Skeletal muscle satellite cell (primary cell): ENCODE data around the gene RPL28.

ENCODE experiments used
- H3K27me3 ChIP-seq: 2 replicates; pipeline ENCODE4 v1.7.0; 2013; ENCODE audit warnings: low read length; ENCODE audit not compliant: control insufficient read depth, insufficient read depth
- H3K36me3 ChIP-seq: 2 replicates; pipeline ENCODE4 v1.7.0; 2013; ENCODE audit warnings: mild to moderate bottlenecking, control low read depth, low read length; ENCODE audit not compliant: insufficient read depth
- H3K4me1 ChIP-seq: 2 replicates; pipeline ENCODE4 v1.7.0; 2013; ENCODE audit warnings: low read length; ENCODE audit not compliant: control insufficient read depth, insufficient read depth
- H3K4me2 ChIP-seq: 2 replicates; pipeline ENCODE4 v1.7.0; 2013; ENCODE audit warnings: mild to moderate bottlenecking, low read length
- H3K4me3 ChIP-seq: 2 replicates; pipeline ENCODE4 v1.7.0; 2013; ENCODE audit warnings: low read length
- H3K9ac ChIP-seq: 2 replicates; pipeline ENCODE4 v1.7.0; 2013; ENCODE audit warnings: mild to moderate bottlenecking, low read depth, low read length, moderate library complexity
- H3K9me3 ChIP-seq: replicated peaks from 2 replicates; pipeline ENCODE4 v1.7.0; 2013; ENCODE audit warnings: mild to moderate bottlenecking, control low read depth, low read length

The RPL28 gene

GRCh38 chr19:55451163-55451964, 65.6 kb downstream of the RPL28 start:
- Histone ChIP-seq H3K36me3 (no peaks in the 10 kb centered on the region), H3K9me3 (no peaks in the 10 kb centered on the region), H3K27me3 (peaks cover 42% of the 10 kb centered on the region), H3K4me2 (peak overlapping the region; percentile 47), H3K9ac (no peak overlapping the region), H3K4me3 (no peak overlapping the region), H3K4me1 (no peaks in the 10 kb centered on the region)

GRCh38 chr19:55451965-55452748, 66.4 kb downstream of the RPL28 start:
- Histone ChIP-seq H3K9ac (no peak overlapping the region), H3K4me2 (no peak overlapping the region), H3K4me3 (no peak overlapping the region), H3K4me1 (no peaks in the 10 kb centered on the region), H3K9me3 (no peaks in the 10 kb centered on the region), H3K36me3 (no peaks in the 10 kb centered on the region), H3K27me3 (peaks cover 34% of the 10 kb centered on the region)
